H1 (cell line): ENCODE data around the gene UBE2K. TPM values are rescaled to one million over a fixed set of nuclear protein-coding genes. Genes with fewer than 3 reads are reported as not detected.

Experiments
- CTCF ChIA-PET: fragments of 300-600 bp; sonication (Branson Sonifier 250); formaldehyde crosslinking; loops from one replicate; lab custom pipeline; 2021; ENCODE audit not compliant: partially characterized antibody; lab: Charles Lee
- POLR2A ChIA-PET: fragments of 300-600 bp; sonication (Branson Sonifier 250); formaldehyde crosslinking; loops from one replicate; lab custom pipeline; 2021; ENCODE audit warnings: inconsistent platforms; ENCODE audit not compliant: partially characterized antibody; lab: Charles Lee
- DNase-seq, 2 experiments: peaks; one replicate each; pipeline versions ENCODE4 v3.0.0 to v3.0.0-alpha.2; 2010 to 2022; ENCODE audit warnings: low spot score in 2 of 2, low read depth in 1 of 2, mixed read lengths in 1 of 2
- FAIRE-seq: peaks from 2 replicates; lab custom pipeline; 2011; peaks lifted over from hg19 to GRCh38; lab: Jason Lieb, UNC
- H2AFZ ChIP-seq: 2 replicates; pipeline ENCODE4 v1.8.1; 2012; ENCODE audit warnings: low read length, inconsistent platforms
- H2AK5ac ChIP-seq: 2 replicates; pipeline ENCODE4 v1.6.1; 2013; ENCODE audit warnings: low read depth, low read length
- H2BK120ac ChIP-seq: replicated peaks from 2 replicates; pipeline ENCODE3; 2013; ENCODE audit warnings: low read depth, low read length, inconsistent platforms
- H2BK12ac ChIP-seq: 2 replicates; pipeline ENCODE4 v1.6.1; 2013; ENCODE audit warnings: low read depth, low read length
- H2BK15ac ChIP-seq: 2 replicates; pipeline ENCODE4 v1.6.1; 2013; ENCODE audit warnings: low read length
- H2BK20ac ChIP-seq: 2 replicates; pipeline ENCODE4 v1.6.1; 2013; ENCODE audit warnings: low read length
- H2BK5ac ChIP-seq: 2 replicates; pipeline ENCODE4 v1.6.1; 2013; ENCODE audit warnings: low read depth, low read length
- H3K14ac ChIP-seq: 2 replicates; pipeline ENCODE4 v1.6.1; 2013; ENCODE audit warnings: inconsistent platforms; ENCODE audit not compliant: insufficient read length
- H3K18ac ChIP-seq: 2 replicates; pipeline ENCODE4 v1.6.1; 2013; ENCODE audit warnings: low read length; ENCODE audit errors: extremely low read depth
- H3K23ac ChIP-seq: 2 replicates; pipeline ENCODE4 v1.6.1; 2013; ENCODE audit warnings: inconsistent platforms; ENCODE audit not compliant: insufficient read length
- H3K23me2 ChIP-seq: 2 replicates; pipeline ENCODE4 v1.6.1; 2013; ENCODE audit warnings: low read depth, low read length
- H3K27ac ChIP-seq: 2 replicates; pipeline ENCODE4 v1.6.1; 2011; ENCODE audit warnings: low read depth, low read length, inconsistent platforms
- H3K27me3 ChIP-seq, 4 experiments: replicated peaks in 1 of 4; 1 replicate in 1 of 4; 2 replicates in 3 of 4; pipeline versions ENCODE4 v1.6.1 to v1.8.1; 2011 to 2013; ENCODE audit warnings: low read length in 3 of 4, mild to moderate bottlenecking in 3 of 4, inconsistent platforms in 2 of 4, mixed read lengths in 2 of 4, moderate library complexity in 1 of 4; ENCODE audit not compliant: control insufficient read depth in 3 of 4, insufficient read depth in 3 of 4; ENCODE audit errors: extremely low read depth in 1 of 4
- H3K36me3 ChIP-seq, 4 experiments: 2 replicates each; pipeline versions ENCODE4 v1.6.1 to v1.8.1; 2011 to 2013; ENCODE audit warnings: mild to moderate bottlenecking in 4 of 4, low read length in 3 of 4, moderate library complexity in 2 of 4, control low read depth in 1 of 4, inconsistent platforms in 1 of 4; ENCODE audit not compliant: insufficient read depth in 4 of 4, control insufficient read depth in 2 of 4
- H3K4ac ChIP-seq: replicated peaks from 2 replicates; pipeline ENCODE3; 2013; ENCODE audit warnings: low read length, low read depth, mixed read lengths, inconsistent platforms; ENCODE audit not compliant: insufficient read length
- H3K4me1 ChIP-seq, 4 experiments: replicated peaks in 1 of 4; 1 replicate in 1 of 4; 2 replicates in 3 of 4; pipeline versions ENCODE4 v1.6.1 to v1.8.1; 2011 to 2013; ENCODE audit warnings: low read length in 3 of 4, inconsistent platforms in 2 of 4, mixed read lengths in 1 of 4; ENCODE audit not compliant: insufficient read depth in 4 of 4, control insufficient read depth in 3 of 4
- H3K4me2 ChIP-seq, 2 experiments: 2 replicates each; pipeline versions ENCODE4 v1.6.1 to v1.8.1; 2011 to 2013; ENCODE audit warnings: low read depth in 2 of 2, low read length in 2 of 2, control low read depth in 1 of 2, inconsistent platforms in 1 of 2, mild to moderate bottlenecking in 1 of 2; ENCODE audit not compliant: insufficient read depth in 1 of 2
- H3K4me3 ChIP-seq, 4 experiments: fragments of 200-600, 300-600 bp in 1 of 4; sonication (generic), shearing (Covaris generic), sonication (Bioruptor Twin) in 1 of 4; 2 replicates each; pipeline versions ENCODE4 v1.5.1 to v1.8.1; 2011 to 2016; ENCODE audit warnings: low read length in 4 of 4, low read depth in 3 of 4, control low read depth in 2 of 4, inconsistent platforms in 2 of 4, mild to moderate bottlenecking in 2 of 4, mixed read lengths in 1 of 4, moderate library complexity in 1 of 4; ENCODE audit not compliant: insufficient read depth in 2 of 4; ENCODE audit errors: extremely low read depth in 1 of 4
- H3K56ac ChIP-seq: replicated peaks from 2 replicates; pipeline ENCODE3; 2013; ENCODE audit warnings: low read depth, mild to moderate bottlenecking, mixed read lengths, low read length, inconsistent platforms; ENCODE audit not compliant: insufficient read length
- H3K79me1 ChIP-seq: 2 replicates; pipeline ENCODE4 v1.6.1; 2013; ENCODE audit warnings: low read depth, low read length, control low read depth
- H3K79me2 ChIP-seq, 2 experiments: 2 replicates each; pipeline versions ENCODE4 v1.6.1 to v1.8.1; 2012 to 2013; ENCODE audit warnings: low read length in 2 of 2, mild to moderate bottlenecking in 2 of 2, inconsistent platforms in 1 of 2; ENCODE audit not compliant: insufficient read depth in 2 of 2, control insufficient read depth in 1 of 2
- H3K9ac ChIP-seq, 4 experiments: replicated peaks in 1 of 4; 1 replicate in 1 of 4; 2 replicates in 3 of 4; pipeline versions ENCODE4 v1.6.1 to v1.8.1; 2011 to 2013; ENCODE audit warnings: low read depth in 3 of 4, low read length in 3 of 4, control low read depth in 2 of 4, mild to moderate bottlenecking in 2 of 4, moderate library complexity in 2 of 4, inconsistent platforms in 1 of 4; ENCODE audit errors: extremely low read depth in 1 of 4
- H3K9me3 ChIP-seq, 2 experiments: 2 replicates each; pipeline versions ENCODE4 v1.6.1 to v1.8.1; 2012 to 2013; ENCODE audit warnings: mild to moderate bottlenecking in 2 of 2, moderate library complexity in 2 of 2, control low read depth in 1 of 2, inconsistent platforms in 1 of 2, low read depth in 1 of 2, low read length in 1 of 2, mixed read lengths in 1 of 2; ENCODE audit not compliant: insufficient read depth in 2 of 2
- H4K20me1 ChIP-seq, 2 experiments: replicated peaks in 1 of 2; 2 replicates each; pipeline versions ENCODE3 to v1.8.1; 2011 to 2013; ENCODE audit warnings: inconsistent platforms in 2 of 2, low read length in 2 of 2, mild to moderate bottlenecking in 1 of 2; ENCODE audit not compliant: insufficient read depth in 2 of 2, control insufficient read depth in 1 of 2
- H4K5ac ChIP-seq: 2 replicates; pipeline ENCODE4 v1.6.1; 2013; ENCODE audit warnings: low read length, low read depth, mixed read lengths, inconsistent platforms; ENCODE audit not compliant: insufficient read length
- H4K8ac ChIP-seq: 2 replicates; pipeline ENCODE4 v1.8.0; 2013; ENCODE audit warnings: mild to moderate bottlenecking, moderate library complexity, low read length, inconsistent platforms; ENCODE audit not compliant: insufficient read depth; ENCODE audit errors: extremely low read depth
- H4K91ac ChIP-seq: replicated peaks from 2 replicates; pipeline ENCODE3; 2013; ENCODE audit warnings: low read length, mixed read lengths, inconsistent platforms; ENCODE audit not compliant: insufficient read length
- CBX8 ChIP-seq: fragments of 300-800, 300-1000 bp; sonication (generic); IDR thresholded peaks from 2 replicates; pipeline ENCODE4 v1.7.1; 2016; ENCODE audit warnings: low read depth, low read length, borderline replicate concordance
- CEBPB ChIP-seq: IDR thresholded peaks from 2 replicates; pipeline ENCODE4 v1.6.1; 2012; ENCODE audit warnings: low read depth, low read length
- CHD1 ChIP-seq: IDR thresholded peaks from 2 replicates; pipeline ENCODE4 v1.6.1; 2012; ENCODE audit warnings: low read depth, low read length, improper control_type of control experiment
- CTBP2 ChIP-seq: IDR thresholded peaks from 2 replicates; pipeline ENCODE4 v1.7.0; 2011; ENCODE audit warnings: borderline replicate concordance, mild to moderate bottlenecking, moderate library complexity, mixed read lengths, low read length; ENCODE audit not compliant: insufficient read depth, insufficient read length
- POU5F1 ChIP-seq: IDR thresholded peaks from 2 replicates; pipeline ENCODE4 v1.6.1; 2011; ENCODE audit warnings: low read depth, mild to moderate bottlenecking, low read length, moderate library complexity
- RAD21 ChIP-seq, 2 experiments: IDR thresholded peaks in 1 of 2; conservative IDR thresholded peaks in 1 of 2; 2 replicates each; pipeline ENCODE4 v1.6.1; 2011; ENCODE audit warnings: low read depth in 2 of 2, low read length in 2 of 2, improper control_type of control experiment in 1 of 2, inconsistent platforms in 1 of 2, mild to moderate bottlenecking in 1 of 2, moderate library complexity in 1 of 2
- RXRA ChIP-seq: IDR thresholded peaks from 2 replicates; pipeline ENCODE4 v1.6.1; 2011; ENCODE audit warnings: low read depth, mild to moderate bottlenecking, low read length, moderate library complexity; ENCODE audit not compliant: insufficient read depth
- SP1 ChIP-seq: IDR thresholded peaks from 2 replicates; pipeline ENCODE4 v1.6.1; 2011; ENCODE audit warnings: low read depth, low read length
- SP4 ChIP-seq: IDR thresholded peaks from 2 replicates; pipeline ENCODE4 v1.6.1; 2012; ENCODE audit warnings: low read length, inconsistent platforms
- WGBS, 2 experiments: shearing (Covaris generic) in 1 of 2; methylation state at CpG; one replicate each; pipeline versions ENCODE4 v1.1.6 to v1.1.7; 2013 to 2015; ENCODE audit warnings: low lambda C conversion rate in 2 of 2, mixed read lengths in 2 of 2, inconsistent platforms in 1 of 2, low coverage in 1 of 2, missing lambda C conversion rate in 1 of 2; ENCODE audit not compliant: insufficient replicate concordance in 2 of 2, insufficient coverage in 1 of 2, insufficient read length in 1 of 2; ENCODE audit errors: extremely low coverage in 1 of 2, missing lambda C conversion rate in 1 of 2; 5-methylcytosine and 5-hydroxymethylcytosine counted together
- polyA plus RNA-seq, 7 experiments: library from polyadenylated mRNA; depleted of rRNA in 3 of 7; stranded (reverse) in 5 of 7; unstranded in 2 of 7; fragments of >200 nt in 5 of 7; fragments of 200-250 nt in 2 of 7; gene quantifications; 1 replicate in 5 of 7; 2 replicates in 1 of 7; 4 replicates in 1 of 7; pipeline versions ENCODE4 v1.2.1 to v1.2.3, GENCODE V29; 2011 to 2013; ENCODE audit warnings: missing spikeins in 2 of 7, mixed read lengths in 2 of 7
- total RNA-seq: library from RNA; stranded (reverse); fragmentation: NEBNext Ultra II Directional; extraction: Animal tissue kit (Norgen Biotek cat#: 25700); gene quantifications from 2 replicates; pipeline ENCODE4 v1.2.1, GENCODE V29; 2021

The UBE2K gene
- total and polyA plus RNA-seq, 2 of the 8 experiments (the other 6 are each of a cell fraction or from before 2014, with no cell fraction given) = 53.6 to 174 TPM

- no peak overlapping the region for H2BK12ac ChIP-seq
- TF ChIP-seq RXRA = no peak
- no peak for TF ChIP-seq CHD1
- TF ChIP-seq CTBP2 = no peak
- no peak for TF ChIP-seq CEBPB
- TF ChIP-seq RAD21 (IDR thresholded peaks at IDR 0.05 in 1 of 2, conservative IDR thresholded peaks at IDR 0.05 in 1 of 2; ENCODE audit: low read depth in 2 of 2, low read length in 2 of 2) = no peak
- TF ChIP-seq SP1 = no peak
- no peak for TF ChIP-seq SP4
- no peak for TF ChIP-seq POU5F1
- no peak for TF ChIP-seq CBX8
Observed at GRCh38 chr4:39812500-39812899, 114.6 kb downstream of the UBE2K start.

More at GRCh38 chr4:39812500-39812899, 114.6 kb downstream of the UBE2K start:
- Histone ChIP-seq H3K4me3 (no peak overlapping the region), H3K36me3 (no peaks in the 10 kb centered on the region), H3K56ac (no peak overlapping the region), H3K9me3 (no peaks in the 10 kb centered on the region), H3K18ac (no peak overlapping the region), H3K79me1 (no peaks in the 10 kb centered on the region), H3K27ac (no peak overlapping the region), H3K9ac (no peak overlapping the region), H2BK5ac (no peak overlapping the region), H3K79me2 (no peaks in the 10 kb centered on the region), H3K23me2 (peaks cover 21% of the 10 kb centered on the region; the same call in 1 of the 2 replicates), H3K4me2 (no peak overlapping the region), H4K8ac (no peak overlapping the region), H2AK5ac (no peak overlapping the region), H3K23ac (no peak overlapping the region), H4K20me1 (peaks cover 0 to 7% of the 10 kb centered on the region in 2 experiments), H2AFZ (no peak overlapping the region), H2BK120ac (no peak overlapping the region), H3K14ac (no peak overlapping the region), H3K4ac (no peak overlapping the region), H4K5ac (no peak overlapping the region), H4K91ac (no peak overlapping the region), H2BK20ac (no peak overlapping the region), H3K4me1 (no peaks in the 10 kb centered on the region), H2BK15ac (no peak overlapping the region), H3K27me3 (no peaks in the 10 kb centered on the region)
- CTCF ChIA-PET = interaction anchor here (0.9 to 1.2 kb wide), 2 partner anchors 117 to 343 kb away, joined by 4 to 5 read pairs; no protein-coding TSS in a partner anchor
- DNase-seq = no peak
- no peak for FAIRE-seq
- POLR2A ChIA-PET = interaction anchor here (1.6 kb wide), 1 partner anchor 17 kb away, joined by 3 read pairs; no protein-coding TSS in a partner anchor
- WGBS, 2 experiments = 94% methylated on average over 6 of the region's 6 CpGs; no CpG with 5 or more reads in 1 of the 2 experiments
